ENCODE data around the gene RUSF1.
A peak's percentile ranks its signal among the peaks of the same experiment; 100 is the strongest.

The RUSF1 gene

DNA sequence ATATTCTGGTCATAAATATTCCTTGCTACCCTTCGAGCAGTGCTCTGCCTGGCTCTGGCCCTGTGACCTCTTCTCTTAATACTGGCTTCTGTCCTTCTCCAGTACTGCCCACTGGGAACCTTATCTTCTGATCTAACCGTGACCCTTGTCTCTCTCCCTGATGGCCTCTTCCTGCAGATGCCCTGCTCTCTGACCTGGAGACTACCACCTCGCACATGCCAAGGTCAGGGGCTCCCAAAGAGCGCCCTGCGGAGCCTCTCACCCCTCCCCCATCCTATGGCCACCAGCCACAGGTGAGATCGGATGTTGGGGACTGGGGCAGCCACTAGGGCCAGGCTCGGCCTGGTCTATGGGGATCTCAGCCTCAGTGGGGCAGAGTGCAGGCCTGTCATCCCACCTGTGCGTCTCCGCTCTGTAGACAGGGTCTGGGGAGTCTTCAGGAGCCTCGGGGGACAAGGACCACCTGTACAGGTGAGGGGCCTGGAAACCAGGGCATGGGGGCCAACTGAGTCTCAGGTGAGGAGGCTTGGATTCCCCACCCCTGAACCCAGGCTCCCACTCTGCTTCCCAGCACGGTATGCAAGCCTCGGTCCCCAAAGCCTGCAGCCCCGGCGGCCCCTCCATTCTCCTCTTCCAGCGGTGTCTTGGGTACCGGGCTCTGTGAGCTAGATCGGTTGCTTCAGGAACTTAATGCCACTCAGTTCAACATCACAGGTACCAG, 34.8 kb downstream of the RUSF1 start:
- TF ChIP-seq, protein P1, sequence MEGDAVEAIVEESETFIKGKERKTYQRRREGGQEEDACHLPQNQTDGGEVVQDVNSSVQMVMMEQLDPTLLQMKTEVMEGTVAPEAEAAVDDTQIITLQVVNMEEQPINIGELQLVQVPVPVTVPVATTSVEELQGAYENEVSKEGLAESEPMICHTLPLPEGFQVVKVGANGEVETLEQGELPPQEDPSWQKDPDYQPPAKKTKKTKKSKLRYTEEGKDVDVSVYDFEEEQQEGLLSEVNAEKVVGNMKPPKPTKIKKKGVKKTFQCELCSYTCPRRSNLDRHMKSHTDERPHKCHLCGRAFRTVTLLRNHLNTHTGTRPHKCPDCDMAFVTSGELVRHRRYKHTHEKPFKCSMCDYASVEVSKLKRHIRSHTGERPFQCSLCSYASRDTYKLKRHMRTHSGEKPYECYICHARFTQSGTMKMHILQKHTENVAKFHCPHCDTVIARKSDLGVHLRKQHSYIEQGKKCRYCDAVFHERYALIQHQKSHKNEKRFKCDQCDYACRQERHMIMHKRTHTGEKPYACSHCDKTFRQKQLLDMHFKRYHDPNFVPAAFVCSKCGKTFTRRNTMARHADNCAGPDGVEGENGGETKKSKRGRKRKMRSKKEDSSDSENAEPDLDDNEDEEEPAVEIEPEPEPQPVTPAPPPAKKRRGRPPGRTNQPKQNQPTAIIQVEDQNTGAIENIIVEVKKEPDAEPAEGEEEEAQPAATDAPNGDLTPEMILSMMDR (IDR thresholded peaks at IDR 0.05): no peak
- Histone ChIP-seq H3K27me3 (no peaks in the 10 kb centered on the region), H3K4me1 (peaks cover 0 to 30% (median 26%) of the 10 kb centered on the region in 4 donors), H3K9me3 (no peaks in the 10 kb centered on the region), H3K36me3 (peaks cover 46 to 55% (median 50%) of the 10 kb centered on the region in 3 donors), H3K4me3 (peak overlapping the region; percentile 72 to 84), H3K27ac (peak overlapping the region; percentile 93 to 99)
- DNase-seq: no peak
- intact Hi-C loops (cut with DNase I; ENCODE audit: low total_unique reads): no loop called here

DNA sequence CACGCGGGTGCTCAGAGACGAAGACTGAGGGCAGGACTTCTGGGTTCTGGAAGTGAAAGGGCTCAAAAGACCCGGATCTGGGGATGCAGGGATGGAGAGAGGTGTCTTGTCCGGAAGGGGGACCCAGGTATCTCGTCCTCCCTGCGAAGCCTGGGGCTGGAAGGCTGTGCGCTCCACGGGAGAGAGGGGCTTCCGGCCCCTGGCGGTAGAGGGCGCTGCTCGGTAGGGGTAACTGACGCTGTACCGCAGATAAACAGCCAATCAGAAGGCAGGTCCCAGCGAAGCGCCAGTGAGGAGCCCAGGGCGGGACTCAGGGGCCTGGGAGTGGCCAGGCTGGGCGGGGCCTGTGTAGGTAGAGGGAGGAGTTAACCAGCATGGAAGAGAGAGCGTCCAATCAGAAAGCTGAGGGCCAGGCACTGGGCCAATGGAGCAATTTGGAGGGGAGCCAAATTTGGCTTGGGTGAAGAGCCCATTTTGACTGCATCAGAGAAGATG, 35.4 kb downstream of the RUSF1 start:
- TF ChIP-seq, protein P1 (IDR thresholded peaks at IDR 0.05): peak; percentile 73 to 81
- peak; percentile 91 to 98 for DNase-seq
- H3K36me3 ChIP-seq: peaks cover 43 to 49% (median 44%) of the 10 kb centered on the region in 3 donors
- peak overlapping the region; percentile 93 to 99 for H3K27ac ChIP-seq
- peak overlapping the region; percentile 72 to 84 for H3K4me3 ChIP-seq
- H3K9me3 ChIP-seq: no peaks in the 10 kb centered on the region
- H3K27me3 ChIP-seq: no peaks in the 10 kb centered on the region
- intact Hi-C loops (cut with DNase I; ENCODE audit: low total_unique reads): no loop called here
- peaks cover 0 to 30% (median 25%) of the 10 kb centered on the region in 4 donors for H3K4me1 ChIP-seq

DNA sequence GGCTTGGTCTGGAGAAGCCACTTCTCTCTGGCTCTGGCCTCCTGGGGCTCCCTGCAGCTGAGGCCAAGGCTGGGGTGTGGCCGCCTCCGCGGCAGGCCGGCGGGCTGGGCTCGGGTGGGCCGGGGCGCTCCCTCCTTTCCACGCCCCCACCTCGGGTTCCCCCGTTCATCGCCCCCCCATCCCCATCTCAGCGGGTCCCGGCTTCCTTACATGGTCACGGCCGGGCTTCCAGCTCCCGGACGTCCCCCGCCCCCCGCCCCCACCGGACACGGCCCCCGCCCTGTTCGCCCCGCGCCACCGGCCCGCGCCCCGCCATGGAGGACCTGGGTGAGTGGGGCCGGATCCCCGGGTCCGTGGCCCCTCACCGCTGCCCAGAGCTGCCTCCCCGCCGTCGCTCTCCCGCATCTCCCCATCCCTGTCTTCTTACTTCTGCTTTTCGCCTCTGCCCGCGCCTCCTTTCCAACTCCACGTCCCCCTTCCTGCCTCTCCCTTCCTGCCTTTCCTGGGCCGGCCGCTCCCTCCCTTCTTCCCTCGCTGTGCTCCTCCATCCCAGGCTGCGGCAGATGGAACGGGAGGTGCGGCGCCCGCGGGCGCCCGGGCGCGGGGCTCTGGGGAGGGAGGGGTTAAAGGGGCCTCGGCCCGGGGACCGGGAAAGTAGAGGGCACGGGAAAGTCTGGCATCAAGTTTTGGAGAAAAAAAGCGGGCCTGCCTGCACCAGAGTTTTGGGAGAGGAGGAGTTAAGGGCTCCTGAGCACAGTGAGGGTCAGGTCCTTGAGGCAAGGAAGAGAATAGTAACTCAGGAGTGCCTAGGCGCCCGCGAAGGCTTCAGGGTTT, 36.1 kb downstream of the RUSF1 start, which contains the start of gene TGFB1I1:
Gene TGFB1I1 (plus strand): TSS at position 278 of the 834 bp plus-strand sequence. CDS start 37 bp downstream, at position 315.
- peaks cover 0 to 30% (median 24%) of the 10 kb centered on the region in 4 donors for H3K4me1 ChIP-seq
- intact Hi-C loops (cut with DNase I; ENCODE audit: low total_unique reads): no loop called here

DNA sequence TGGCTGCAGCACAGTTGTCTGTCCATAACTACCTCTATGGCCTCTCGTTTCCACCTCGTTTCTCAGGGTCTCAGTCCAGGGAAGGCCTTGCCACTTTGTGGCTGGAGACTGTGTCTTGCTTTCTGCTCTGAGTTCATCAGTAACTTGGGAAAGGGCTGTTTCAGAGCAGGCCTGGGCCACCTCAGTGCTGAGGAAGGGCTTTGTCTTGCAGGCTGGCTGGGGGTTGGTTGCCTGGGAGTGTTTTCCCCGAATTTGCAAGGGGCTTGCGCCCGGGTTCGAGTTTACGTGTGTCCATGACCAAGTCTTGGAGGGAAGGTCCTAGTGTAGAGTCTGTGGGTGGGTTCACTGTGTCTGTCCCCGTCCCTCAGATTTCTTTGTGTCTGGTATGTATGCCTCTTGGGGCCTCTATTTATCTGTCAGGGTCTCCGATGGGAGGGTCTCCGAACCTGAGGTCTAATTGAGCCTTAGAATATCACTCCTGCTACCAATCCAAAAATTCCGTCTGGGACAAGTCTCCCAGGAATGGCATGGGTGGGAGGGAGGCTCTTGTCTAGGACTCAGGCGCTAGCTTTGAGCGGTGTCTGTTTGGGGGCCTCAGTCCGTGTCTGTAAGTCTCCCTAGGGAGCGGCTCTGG, 36.8 kb downstream of the RUSF1 start:
- peak overlapping the region; percentile 93 to 99 for H3K27ac ChIP-seq
- H3K27me3 ChIP-seq: no peaks in the 10 kb centered on the region
- no peak for DNase-seq
- peaks cover 0 to 30% (median 24%) of the 10 kb centered on the region in 4 donors for H3K4me1 ChIP-seq
- intact Hi-C loops (cut with DNase I; ENCODE audit: low total_unique reads): no loop called here
- peak overlapping the region; percentile 72 to 84 for H3K4me3 ChIP-seq
- no peaks in the 10 kb centered on the region for H3K9me3 ChIP-seq
- peaks cover 30 to 45% (median 36%) of the 10 kb centered on the region in 3 donors for H3K36me3 ChIP-seq
- TF ChIP-seq, protein P1 (IDR thresholded peaks at IDR 0.05): no peak

More for the DNA sequence above, 36.1 kb downstream of the RUSF1 start, which contains the start of gene TGFB1I1:
- TF ChIP-seq, protein P1 (IDR thresholded peaks at IDR 0.05): no peak
- Histone ChIP-seq H3K4me3 (peak within 1 kb of the TSS; percentile 72 to 84), H3K36me3 (peaks cover 37 to 45% (median 38%) of the 10 kb centered on the region in 3 donors), H3K9me3 (no peaks in the 10 kb centered on the region), H3K27me3 (no peaks in the 10 kb centered on the region), H3K27ac (peak within 1 kb of the TSS; percentile 93 to 99)
- DNase-seq: peak; percentile 59 to 92

DNA sequence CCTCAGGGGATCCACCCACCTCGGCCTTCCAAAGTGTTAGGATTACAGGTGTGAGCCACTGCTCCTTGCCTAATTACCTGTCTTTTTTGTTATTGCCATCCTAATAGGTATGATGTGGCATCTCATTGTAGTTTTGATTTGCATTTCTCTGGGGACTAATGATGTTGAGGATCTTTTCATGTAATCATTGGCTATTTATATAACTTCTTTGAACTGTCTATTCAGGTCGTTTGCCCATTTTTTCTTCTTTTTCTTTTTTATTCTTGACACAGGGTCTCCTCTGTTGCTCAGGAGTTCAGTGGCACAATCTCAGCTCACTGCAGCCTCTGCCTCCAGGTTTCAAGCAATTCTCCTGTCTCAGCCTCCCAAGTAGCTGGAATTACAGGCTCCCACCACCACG, 37.6 kb downstream of the RUSF1 start:
- Histone ChIP-seq H3K9me3 (no peaks in the 10 kb centered on the region), H3K4me1 (peaks cover 0 to 30% (median 22%) of the 10 kb centered on the region in 4 donors), H3K27ac (peak overlapping the region; percentile 93 to 99), H3K27me3 (no peaks in the 10 kb centered on the region), H3K36me3 (peaks cover 23 to 45% (median 36%) of the 10 kb centered on the region in 3 donors), H3K4me3 (peak overlapping the region in 1 of 2 donors; percentile 84)
- TF ChIP-seq, protein P1 (IDR thresholded peaks at IDR 0.05): no peak
- intact Hi-C loops (cut with DNase I; ENCODE audit: low total_unique reads): no loop called here
- no peak for DNase-seq

All from tibial artery (tissue), 4 donors.